Daoy (cell line): ENCODE results near the gene RAB31. TPM values are rescaled to one million over a fixed set of nuclear protein-coding genes. Genes with fewer than 3 reads are reported as not detected.

Experiments used
- DNase-seq: peaks from one replicate; pipeline ENCODE4 v3.0.0-alpha.2; 2015; ENCODE audit warnings: low read depth
- total RNA-seq: library from RNA; depleted of rRNA; stranded (reverse); fragments of >200 nt; shearing (Covaris generic); gene quantifications from 2 replicates; pipeline ENCODE4 v1.2.3, GENCODE V29; 2014

RAB31 gene
- total RNA-seq, 1 experiment from 2014 or later = 19.3 TPM

DNA sequence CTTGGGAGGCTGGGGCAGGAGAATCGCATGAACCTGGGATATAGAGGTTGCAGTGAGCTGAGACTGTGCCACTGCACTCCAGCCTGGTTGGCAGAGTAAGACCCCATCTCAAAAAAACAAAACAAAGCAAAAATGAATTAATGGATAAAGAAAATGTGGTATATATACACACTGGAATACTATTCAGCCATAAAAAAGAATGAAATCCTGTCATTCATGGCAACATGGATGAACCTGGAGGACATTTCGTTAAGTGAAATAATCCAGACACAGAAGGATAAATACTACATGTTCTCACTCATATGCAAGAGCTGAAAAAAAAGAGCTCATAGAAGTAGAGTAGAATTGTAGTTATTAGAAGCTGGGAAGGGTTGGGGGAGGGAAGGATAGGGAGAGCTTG lies 80.8 kb downstream of the RAB31 start:
- no peak for DNase-seq

DNA sequence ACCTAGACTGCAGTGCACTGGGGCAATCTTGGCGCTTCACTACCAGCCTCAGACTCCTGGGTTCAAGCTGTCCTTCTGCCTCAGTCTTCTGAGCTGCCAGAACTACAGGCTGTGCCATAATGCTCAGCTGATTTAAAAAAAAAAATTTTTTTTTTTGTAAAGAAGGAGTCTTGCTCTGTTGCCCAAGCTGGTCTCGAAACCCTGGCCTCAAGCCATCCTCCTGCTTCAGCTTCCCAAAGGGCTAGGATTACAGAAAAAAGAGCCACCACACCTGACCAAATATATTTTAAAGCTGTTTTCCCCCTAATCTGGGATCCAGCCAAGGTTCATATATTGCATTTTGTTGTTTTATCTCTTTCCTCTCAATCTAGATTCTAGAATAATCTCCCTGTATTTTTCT lies 82.2 kb downstream of the RAB31 start:
- DNase-seq = no peak

DNA sequence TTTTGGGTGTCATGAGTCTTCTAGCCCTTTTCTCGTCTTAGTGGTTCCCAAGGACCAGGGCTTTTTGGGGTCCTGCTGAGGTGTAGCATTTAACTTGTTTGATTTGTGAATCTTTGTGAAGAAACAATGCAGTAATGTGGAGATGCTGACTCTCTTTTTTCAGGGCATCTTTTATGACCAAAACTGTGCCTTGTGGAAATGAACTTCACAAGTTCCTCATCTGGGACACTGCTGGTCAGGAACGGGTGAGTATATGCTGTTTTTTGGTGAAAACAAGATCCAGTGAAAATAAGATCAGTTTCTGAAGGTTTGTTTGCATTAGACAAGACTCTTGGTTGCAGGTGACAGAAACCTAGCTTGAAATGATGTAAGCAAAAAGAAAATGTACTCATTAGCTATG lies 83.9 kb downstream of the RAB31 start:
- DNase-seq = no peak

DNA sequence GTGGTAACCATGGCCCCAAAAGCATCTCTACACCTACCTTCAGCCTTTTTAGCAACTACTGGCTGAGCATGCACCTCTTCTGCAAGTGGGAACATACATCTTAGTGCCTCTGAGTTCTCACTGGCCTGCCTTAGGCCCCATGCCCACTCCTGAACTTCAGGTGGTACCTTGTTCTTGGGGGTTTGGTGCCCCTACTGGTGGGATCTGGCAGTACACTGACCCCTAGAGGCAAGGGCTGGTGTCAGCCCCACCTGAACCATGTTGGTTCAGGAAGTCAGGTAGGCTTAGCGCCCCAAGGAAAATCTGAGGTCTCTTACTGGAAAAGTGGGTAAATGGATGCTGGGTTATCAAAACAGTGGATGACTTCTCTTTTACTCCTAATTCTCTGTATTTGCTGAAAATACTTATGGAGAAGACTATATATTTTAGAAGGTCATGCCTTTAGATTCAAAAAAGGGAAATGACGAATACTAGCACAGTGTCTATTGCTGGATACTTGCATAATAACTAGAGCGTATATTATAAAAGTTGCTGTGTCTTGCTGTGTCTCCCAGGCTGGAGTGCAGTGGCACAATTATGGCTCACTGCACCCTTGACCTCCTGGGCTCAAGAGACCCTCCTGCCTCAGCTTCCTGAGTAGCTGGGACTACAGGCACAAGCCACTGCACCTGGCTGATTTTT lies 84.6 kb downstream of the RAB31 start:
- peak; percentile 14 for DNase-seq

DNA sequence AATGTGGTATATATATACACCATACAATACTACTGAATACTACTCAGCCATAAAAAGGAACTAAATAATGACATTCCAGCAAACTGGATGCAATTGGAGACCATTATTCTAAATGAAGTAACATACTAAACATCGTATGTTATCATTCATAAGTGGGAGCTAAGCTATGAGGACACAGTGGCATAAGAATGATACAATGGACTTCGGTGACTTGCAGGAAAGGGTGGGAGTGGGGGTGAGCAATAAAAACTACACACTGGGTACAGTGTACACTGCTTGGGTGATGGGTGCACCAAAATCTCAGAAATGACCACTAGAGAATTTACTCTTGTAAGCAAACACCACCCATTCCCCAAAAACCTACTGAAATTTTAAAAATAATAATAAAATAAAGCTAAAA lies 87.9 kb downstream of the RAB31 start:
- no peak for DNase-seq

DNA sequence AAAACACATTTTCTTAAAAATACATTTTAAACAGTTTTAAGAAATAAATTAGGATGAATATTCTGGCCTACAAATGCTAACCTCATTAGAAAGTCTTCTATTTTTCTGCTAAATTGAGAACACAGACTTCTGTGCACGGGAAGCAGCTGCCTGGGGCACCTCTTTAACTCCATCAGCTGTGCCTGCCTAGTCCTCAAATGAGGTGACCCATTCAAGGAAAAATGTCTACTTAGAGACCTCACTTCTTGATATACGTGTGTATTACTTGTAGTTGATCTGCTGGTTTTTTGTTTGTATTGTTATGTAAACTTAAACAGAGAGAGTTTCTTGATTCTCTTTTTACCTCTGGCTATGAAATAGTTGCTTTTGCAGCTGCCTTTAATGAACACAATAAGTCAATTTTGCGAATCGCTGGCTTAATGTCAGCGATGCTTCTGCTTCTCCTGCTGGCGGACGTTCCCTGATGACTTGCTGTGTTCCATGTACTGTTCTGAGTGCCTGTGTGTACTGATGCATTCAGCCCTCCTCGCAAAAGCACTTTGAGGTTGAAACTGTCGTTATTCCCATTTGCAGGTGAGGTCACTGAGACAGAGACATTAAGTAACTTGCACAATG lies 88.9 kb downstream of the RAB31 start:
- no peak for DNase-seq

DNA sequence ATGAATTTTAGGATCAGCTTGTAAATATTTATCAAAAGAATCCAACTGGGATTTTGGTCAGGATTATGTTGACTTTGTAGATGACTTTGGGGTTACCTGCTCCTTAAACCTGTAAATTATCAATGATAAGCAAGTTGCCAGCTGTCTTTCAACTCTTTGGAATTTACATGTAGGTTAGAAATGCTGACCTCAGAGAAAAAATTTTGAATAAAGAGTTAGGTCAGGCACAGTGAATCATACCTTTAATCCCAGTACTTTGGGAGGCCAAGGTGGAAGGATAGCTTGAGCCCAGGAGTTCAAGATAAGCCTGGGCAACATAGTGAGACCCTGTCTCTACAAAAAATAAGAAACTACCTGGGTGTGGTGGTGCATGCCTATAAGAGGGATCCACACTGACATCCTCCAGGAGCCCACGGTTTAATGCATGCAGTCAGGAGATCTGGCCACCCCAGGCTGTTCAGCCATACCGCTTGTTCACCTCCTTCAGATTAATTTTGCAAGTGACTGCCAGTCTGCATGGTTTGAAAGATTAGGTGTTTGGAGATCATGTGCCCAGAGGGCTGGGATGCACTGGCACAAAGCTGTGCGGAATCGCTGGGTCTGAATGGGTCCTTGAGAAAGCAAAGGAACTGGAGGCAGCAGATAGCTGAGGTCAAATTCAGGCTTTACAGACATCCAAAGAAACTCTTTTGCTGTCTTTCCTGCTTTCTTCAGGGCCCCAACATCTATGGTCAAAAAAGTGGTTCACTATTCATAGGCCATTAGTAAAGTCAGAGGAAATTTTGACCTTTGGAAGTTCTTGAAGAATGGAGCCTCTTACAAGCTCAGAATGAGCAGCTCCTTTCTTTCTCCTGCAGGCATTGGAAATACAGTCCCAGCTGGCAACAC lies 94.3 kb downstream of the RAB31 start:
- DNase-seq = no peak

DNA sequence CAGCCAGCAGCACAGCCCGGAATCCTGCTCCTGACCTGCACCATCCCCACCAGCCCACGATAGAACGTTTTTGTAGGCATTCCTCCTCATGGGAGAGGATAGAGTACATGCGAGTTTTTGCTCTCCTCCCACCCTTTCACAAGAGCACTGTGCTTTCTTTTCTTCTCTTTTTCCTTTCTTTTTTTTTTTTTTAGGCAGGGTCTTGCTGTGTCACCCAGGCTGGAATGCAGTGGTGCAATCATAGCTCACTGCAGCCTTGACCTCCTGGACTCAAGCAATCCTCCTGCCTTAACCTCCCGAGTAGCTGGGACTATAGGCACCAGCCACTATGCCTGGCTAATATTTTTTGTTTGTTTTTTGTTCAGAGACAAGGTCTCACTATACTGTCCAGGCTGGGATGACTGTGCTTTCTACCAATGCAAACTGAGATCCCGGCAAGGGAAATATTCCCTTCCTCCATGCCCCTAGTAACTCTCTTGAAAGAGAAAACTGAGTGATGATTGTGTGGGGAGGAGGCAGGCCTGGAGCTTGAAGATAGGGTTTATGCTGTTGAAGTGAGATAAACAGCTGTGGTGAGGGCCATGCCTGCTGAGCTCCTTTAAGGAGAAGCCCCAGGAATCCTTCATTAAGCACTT lies 95.1 kb downstream of the RAB31 start:
- no peak for DNase-seq

DNA sequence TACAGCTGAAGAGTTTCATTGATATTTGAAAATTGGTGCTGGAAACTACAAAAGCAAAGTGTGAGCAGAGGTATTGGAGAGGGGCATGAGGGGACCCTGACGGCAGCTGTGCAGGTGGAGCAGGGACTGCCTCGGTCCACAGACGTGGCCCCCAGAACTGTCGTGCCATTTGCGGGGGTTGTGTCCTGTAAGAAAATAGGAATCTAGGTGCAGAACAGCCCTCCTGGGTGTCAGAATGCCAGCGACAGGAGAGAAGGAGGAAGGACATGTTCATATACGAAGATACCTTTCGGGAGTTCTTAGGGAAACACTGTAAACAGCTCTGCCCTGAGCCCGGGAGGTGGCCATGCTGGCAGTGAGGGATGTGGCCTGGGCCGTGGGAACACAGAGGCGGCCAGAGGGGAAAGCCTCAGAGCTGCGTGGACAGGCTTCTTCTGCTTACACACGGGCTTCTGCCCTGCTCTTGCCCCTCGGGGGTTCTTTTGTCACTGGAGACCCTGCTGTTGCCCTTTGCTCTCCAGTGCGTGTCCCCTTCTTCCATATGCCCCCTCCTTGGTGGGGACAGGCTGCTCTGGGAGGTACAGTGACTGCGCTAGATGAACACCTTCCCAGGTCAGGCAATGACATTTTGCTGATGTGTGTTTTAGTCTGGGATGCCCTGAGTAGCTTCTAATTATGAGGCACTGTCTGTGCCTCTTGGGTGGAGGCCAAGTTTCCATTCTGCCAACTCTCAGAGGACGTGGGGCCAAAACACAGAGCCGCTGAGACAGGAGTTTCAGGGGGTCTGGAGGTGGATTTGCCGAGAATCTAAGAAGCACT lies 95.8 kb downstream of the RAB31 start:
- no peak for DNase-seq

DNA sequence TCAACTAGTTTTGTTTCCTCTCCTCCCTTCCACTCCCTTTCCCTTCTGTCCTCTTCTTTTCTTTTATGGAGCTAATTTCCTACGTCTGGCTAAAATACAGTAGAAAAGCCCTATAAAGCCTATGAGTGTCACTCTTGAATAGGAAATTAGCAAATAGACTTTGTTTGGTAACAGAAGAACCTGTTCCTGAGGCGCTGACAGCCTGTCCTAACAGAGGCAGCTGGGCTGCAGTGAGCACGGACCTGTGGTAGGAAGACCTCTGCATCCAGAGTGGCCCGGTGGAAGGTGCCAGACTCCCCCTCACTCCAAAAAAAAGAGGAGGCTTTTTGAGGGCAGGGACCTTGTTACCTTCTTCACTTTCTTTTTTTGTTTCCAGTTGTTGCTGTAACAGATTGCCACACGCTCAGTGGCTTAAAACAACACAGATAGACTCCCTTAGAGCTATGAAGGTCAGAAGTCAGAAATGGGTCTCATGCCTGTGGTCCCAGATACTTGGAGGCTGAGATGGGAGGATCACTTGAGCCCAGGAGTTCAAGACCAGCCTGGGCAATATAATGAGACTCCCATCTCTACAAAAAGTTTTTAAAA lies 96.5 kb downstream of the RAB31 start:
- no peak for DNase-seq

DNA sequence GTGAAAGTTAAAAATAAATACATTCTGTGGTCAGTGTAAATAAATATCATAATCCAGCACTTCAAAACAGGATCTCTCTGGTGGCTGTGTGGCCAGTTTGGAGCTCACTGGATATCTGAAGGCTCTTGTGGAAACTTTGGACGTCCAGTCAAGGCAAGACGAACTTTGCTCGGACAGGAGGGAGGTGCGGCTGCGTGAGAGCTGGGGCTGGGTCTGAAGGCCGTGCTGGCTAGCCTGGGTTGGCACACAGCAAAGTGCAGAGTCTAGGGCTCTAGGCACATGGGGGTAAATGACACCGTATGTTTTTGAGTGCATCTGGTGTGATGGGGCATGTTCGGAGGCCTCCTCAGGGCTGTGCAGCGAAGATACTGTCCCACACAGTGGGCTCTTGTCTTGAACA lies 98.8 kb downstream of the RAB31 start:
- no peak for DNase-seq

DNA sequence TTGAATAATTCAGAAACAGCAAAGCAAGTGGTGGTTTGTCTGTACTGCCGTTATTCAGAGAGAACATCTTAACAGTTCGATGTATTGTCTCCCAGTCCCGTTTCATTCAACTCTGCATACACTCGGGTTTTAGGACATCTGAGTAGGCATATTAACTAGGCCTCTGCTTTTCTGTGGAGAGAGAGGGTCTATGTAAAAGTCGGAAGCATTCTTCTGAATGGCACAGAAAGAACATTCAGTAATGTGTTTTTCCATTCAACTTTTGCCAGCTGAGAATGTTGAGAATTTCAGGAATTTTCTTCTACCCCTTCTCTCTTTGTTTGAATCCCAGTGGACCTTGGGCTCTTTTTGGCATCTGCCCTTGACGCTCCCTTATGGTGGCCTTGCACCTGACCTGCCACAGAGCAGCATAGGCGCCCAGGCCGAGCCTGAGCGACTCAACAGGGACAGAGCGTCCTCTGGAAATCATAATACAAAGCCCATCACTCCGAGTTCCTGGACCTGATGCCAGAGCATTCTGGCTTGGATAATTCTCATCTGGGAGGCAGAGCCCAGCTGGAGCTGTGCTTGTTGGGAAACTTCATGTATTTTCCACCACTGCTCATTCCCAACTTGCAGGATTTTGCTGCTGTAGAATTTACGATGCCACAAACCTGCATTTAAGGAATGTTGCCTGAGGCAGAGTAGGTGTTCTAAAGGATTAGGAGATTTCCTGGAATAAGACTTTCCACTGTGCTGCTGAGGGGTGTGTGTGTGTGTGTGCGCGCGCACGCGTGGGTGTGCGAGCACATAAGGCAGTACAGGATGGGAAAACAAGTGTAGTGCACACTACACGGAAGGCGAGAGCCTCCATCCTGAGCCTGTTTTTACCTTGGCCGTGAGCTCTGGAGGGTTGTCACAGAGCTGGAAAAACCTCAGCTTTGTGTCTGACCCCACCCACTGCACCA lies 100.5 kb downstream of the RAB31 start:
- no peak for DNase-seq

DNA sequence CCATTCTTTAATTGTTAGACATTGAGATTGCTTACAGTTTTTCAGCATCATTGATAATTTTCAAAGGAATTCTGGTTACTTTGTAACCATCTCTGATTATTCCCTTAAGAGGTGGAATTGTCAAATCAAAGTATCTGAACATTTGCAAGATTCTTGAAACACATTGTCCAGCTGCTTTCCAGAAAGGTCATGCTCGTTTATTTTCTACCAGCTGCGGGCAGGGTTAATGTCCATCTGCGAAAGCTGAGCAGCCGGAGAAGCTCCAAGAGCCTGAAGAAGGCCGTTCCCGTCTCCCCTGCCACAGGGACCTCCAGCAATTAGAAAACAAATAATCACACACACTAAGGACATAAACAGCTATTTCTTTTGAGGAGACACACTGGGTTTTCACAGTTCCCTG lies 101.6 kb downstream of the RAB31 start:
- no peak for DNase-seq

DNA sequence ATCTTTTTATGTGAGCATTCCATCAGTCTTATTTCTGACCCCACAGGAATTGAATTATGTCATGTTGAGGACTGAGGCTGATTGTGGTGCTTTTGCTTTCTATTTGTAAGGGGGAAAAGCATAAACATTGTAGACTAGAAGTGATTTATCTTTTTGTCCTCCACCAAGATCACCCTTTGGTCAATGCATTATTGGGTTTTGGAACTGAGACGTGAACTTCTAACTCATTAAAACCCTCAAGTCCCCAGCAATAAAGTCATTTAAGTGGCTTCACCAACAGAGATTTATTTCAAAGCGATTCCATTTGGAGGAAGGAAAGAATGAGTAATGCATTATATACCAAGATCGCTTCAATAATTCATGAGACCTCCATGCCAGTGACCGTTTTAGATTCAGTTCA lies 102.2 kb downstream of the RAB31 start:
- DNase-seq = no peak

DNA sequence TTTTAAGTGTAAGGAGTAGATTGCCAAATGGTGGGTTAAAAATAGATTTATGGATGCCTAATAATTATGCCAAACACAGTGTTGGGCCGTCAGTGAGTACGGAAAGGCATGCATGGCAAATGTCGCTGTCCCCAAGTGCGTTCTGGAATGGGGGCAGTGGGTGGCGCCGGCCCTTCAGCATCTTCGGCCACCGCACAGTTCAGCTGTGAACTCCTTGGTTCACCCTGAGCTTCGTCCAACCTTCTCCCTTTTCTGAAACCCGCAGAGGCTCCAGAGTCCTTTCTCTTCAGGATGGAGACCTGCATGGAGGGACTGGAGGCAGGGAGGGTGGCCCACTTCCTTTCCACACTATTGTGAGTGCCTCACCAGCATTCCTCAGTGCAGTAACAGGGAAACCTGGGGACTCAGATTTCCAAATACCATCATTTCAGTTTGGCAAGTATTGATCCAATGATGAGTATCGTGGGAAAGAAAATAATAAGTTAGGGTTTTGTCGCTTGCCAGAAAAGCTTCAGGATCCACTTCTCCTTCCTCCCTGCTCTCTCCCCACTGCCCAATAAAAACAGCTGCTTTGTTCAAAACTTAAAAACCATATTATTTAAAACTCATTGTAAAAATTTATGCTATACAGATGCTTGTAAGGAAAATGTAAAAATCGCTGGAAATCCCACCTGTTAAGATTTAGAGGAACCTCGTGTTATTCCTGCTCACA lies 103.0 kb downstream of the RAB31 start:
- no peak for DNase-seq

DNA sequence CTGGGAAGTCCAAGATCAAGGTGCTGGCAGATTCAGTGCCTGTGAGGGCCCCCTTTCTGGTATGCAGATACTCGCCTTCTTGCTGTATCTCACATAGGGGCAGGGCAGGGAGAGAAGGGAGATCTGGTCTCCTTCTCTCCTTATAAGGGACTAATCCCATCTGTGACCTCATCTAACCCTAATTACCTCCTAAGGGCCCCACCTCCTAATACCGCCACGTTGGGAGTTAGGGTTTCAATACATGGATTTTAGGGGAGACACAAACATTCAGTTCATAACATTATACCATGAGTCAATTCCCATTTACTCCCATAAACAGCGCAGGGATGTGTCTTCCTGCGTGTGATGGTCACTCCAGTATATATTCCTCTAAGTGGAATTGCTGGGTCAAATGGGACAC lies 103.9 kb downstream of the RAB31 start:
- DNase-seq = no peak

DNA sequence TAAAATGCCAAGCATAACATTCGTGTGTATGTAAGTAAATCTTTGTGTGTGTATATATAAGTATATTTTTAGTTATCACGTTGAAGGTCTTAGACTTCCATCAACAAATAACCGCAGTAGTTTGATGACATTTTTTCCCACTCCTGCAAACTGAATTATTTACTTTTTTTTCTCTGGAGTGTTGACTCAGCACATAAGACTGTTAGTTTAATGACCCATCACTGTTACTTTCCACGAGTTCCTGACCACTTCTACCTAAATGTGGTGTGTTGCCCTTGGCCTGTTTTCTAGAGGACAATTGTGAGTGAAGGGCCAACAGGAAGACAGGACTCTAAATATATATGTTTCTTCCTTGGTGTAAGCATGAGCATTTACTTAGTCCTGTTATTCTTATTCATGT lies 106.3 kb downstream of the RAB31 start:
- DNase-seq = peak; percentile 49

DNA sequence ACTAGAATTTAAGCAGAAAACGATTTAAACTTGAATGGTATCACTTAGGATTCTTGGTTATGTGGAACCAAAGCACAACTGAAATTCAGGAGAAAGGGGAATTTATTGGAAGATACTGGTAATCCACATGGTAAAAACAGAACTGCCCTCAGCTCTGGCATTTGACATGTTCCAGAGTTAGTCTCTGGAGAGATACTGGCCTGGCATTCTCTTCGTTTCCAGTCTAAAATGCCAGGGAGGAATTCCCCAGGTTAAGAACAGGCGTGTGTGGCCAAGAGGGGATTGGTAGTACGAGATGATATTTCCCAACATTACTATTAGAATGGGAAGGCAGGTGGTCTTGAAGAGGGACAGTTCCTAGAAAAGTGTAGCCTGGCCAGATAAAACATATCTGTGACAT lies 109.2 kb downstream of the RAB31 start:
- no peak for DNase-seq

DNA sequence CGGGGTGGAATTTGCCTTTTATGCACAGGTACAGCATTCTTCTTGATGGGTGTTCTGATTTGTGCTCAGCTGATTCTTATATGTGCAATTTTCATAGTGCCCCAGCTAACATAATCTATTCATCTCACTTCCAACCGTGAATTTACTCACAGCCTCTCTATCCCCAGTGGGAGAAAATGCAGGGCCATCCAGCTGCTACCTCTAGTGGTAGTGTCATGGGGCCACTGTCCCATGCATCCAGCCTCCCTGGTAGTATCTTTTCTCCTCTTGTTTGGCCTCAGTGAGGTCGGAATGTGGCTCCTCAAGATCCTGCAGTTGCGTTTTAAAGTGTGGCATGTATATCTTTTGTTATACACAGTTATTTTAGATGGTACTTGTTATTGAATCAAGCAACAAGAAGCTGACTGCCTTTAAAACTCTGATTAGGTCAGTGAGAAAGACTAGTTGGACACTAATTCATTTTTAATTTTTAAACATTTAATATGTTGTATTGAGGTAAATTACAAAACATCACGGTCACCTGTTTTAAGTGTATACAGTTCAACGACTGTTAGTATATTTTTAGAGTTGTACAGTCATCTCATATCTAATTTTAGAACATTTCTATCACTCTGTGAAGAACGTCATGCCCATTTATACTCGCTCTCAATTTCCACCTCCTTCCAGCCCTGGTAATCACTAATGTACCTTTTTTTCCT lies 109.8 kb downstream of the RAB31 start:
- no peak for DNase-seq
